ENCODE results near the gene ARNT2.

ARNT2 gene

GRCh38 chr15:80630981-80631380 is 226.8 kb downstream of the ARNT2 start:
- DNase-seq (ENCODE audit: low read depth, low spot score) = no peak
- Histone ChIP-seq H3K9ac (ENCODE audit: insufficient read length, low read depth) (no peak overlapping the region), H3K27me3 (ENCODE audit: insufficient read depth, insufficient read length) (no peaks in the 10 kb centered on the region), H3K9me3 (ENCODE audit: insufficient read depth, low read length) (no peaks in the 10 kb centered on the region), H3K36me3 (ENCODE audit: insufficient read depth, insufficient read length, low read length) (no peaks in the 10 kb centered on the region), H3K4me3 (ENCODE audit: insufficient read length, low read depth) (no peak overlapping the region), H3K4me1 (ENCODE audit: insufficient read depth, insufficient read length) (no peaks in the 10 kb centered on the region)
- TF ChIP-seq SUZ12 (IDR thresholded peaks at IDR 0.05; ENCODE audit: extremely low read depth, insufficient read depth, insufficient read length) (no peak), YY1 (IDR thresholded peaks at IDR 0.05; ENCODE audit: insufficient read depth, insufficient read length) (no peak), ZNF274 (IDR thresholded peaks at IDR 0.05; ENCODE audit: low read depth, low read length) (no peak)

- no peaks in the 10 kb centered on the region for H3K4me1 ChIP-seq (ENCODE audit: insufficient read depth, insufficient read length)
- H3K9ac ChIP-seq (ENCODE audit: insufficient read length, low read depth) = no peak overlapping the region
- DNase-seq (ENCODE audit: low read depth, low spot score) = no peak
- H3K36me3 ChIP-seq (ENCODE audit: insufficient read depth, insufficient read length, low read length) = no peaks in the 10 kb centered on the region
- no peaks in the 10 kb centered on the region for H3K9me3 ChIP-seq (ENCODE audit: insufficient read depth, low read length)
- TF ChIP-seq SUZ12 (IDR thresholded peaks at IDR 0.05; ENCODE audit: extremely low read depth, insufficient read depth, insufficient read length) = no peak
- TF ChIP-seq ZNF274 (IDR thresholded peaks at IDR 0.05; ENCODE audit: low read depth, low read length) = no peak
- no peak for TF ChIP-seq YY1 (IDR thresholded peaks at IDR 0.05; ENCODE audit: insufficient read depth, insufficient read length)
- H3K27me3 ChIP-seq (ENCODE audit: insufficient read depth, insufficient read length) = no peaks in the 10 kb centered on the region
- H3K4me3 ChIP-seq (ENCODE audit: insufficient read length, low read depth) = no peak overlapping the region
Observed at GRCh38 chr15:80633221-80633620, 229.0 kb downstream of the ARNT2 start.

GRCh38 chr15:80635953-80636352 is 231.8 kb downstream of the ARNT2 start:
- TF ChIP-seq SUZ12 (IDR thresholded peaks at IDR 0.05; ENCODE audit: extremely low read depth, insufficient read depth, insufficient read length) (no peak), ZNF274 (IDR thresholded peaks at IDR 0.05; ENCODE audit: low read depth, low read length) (no peak), YY1 (IDR thresholded peaks at IDR 0.05; ENCODE audit: insufficient read depth, insufficient read length) (no peak)
- DNase-seq (ENCODE audit: low read depth, low spot score) = no peak
- Histone ChIP-seq H3K9ac (ENCODE audit: insufficient read length, low read depth) (no peak overlapping the region), H3K4me1 (ENCODE audit: insufficient read depth, insufficient read length) (no peaks in the 10 kb centered on the region), H3K36me3 (ENCODE audit: insufficient read depth, insufficient read length, low read length) (no peaks in the 10 kb centered on the region), H3K9me3 (ENCODE audit: insufficient read depth, low read length) (peaks cover 5% of the 10 kb centered on the region; the same call in 1 of the 2 replicates), H3K27me3 (ENCODE audit: insufficient read depth, insufficient read length) (no peaks in the 10 kb centered on the region), H3K4me3 (ENCODE audit: insufficient read length, low read depth) (no peak overlapping the region)

GRCh38 chr15:80636675-80637074 is 232.5 kb downstream of the ARNT2 start:
- TF ChIP-seq SUZ12 (IDR thresholded peaks at IDR 0.05; ENCODE audit: extremely low read depth, insufficient read depth, insufficient read length) (no peak), YY1 (IDR thresholded peaks at IDR 0.05; ENCODE audit: insufficient read depth, insufficient read length) (no peak), ZNF274 (IDR thresholded peaks at IDR 0.05; ENCODE audit: low read depth, low read length) (no peak)
- no peak overlapping the region for H3K4me3 ChIP-seq (ENCODE audit: insufficient read length, low read depth)

GRCh38 chr15:80637747-80638146 is 233.6 kb downstream of the ARNT2 start:
- Histone ChIP-seq H3K9ac (ENCODE audit: insufficient read length, low read depth) (no peak overlapping the region), H3K4me1 (ENCODE audit: insufficient read depth, insufficient read length) (no peaks in the 10 kb centered on the region), H3K36me3 (ENCODE audit: insufficient read depth, insufficient read length, low read length) (no peaks in the 10 kb centered on the region), H3K9me3 (ENCODE audit: insufficient read depth, low read length) (peaks cover 10% of the 10 kb centered on the region; the same call in 1 of the 2 replicates), H3K4me3 (ENCODE audit: insufficient read length, low read depth) (no peak overlapping the region), H3K27me3 (ENCODE audit: insufficient read depth, insufficient read length) (no peaks in the 10 kb centered on the region)
- DNase-seq (ENCODE audit: low read depth, low spot score) = no peak
- TF ChIP-seq SUZ12 (IDR thresholded peaks at IDR 0.05; ENCODE audit: extremely low read depth, insufficient read depth, insufficient read length) (no peak), ZNF274 (IDR thresholded peaks at IDR 0.05; ENCODE audit: low read depth, low read length) (no peak), YY1 (IDR thresholded peaks at IDR 0.05; ENCODE audit: insufficient read depth, insufficient read length) (no peak)

More at GRCh38 chr15:80636675-80637074, 232.5 kb downstream of the ARNT2 start:
- Histone ChIP-seq H3K27me3 (ENCODE audit: insufficient read depth, insufficient read length) (no peaks in the 10 kb centered on the region), H3K9ac (ENCODE audit: insufficient read length, low read depth) (no peak overlapping the region), H3K9me3 (ENCODE audit: insufficient read depth, low read length) (peaks cover 10% of the 10 kb centered on the region; the same call in 1 of the 2 replicates), H3K4me1 (ENCODE audit: insufficient read depth, insufficient read length) (no peaks in the 10 kb centered on the region), H3K36me3 (ENCODE audit: insufficient read depth, insufficient read length, low read length) (no peaks in the 10 kb centered on the region)
- peak; percentile 16 for DNase-seq (ENCODE audit: low read depth, low spot score)

- no peaks in the 10 kb centered on the region for H3K4me1 ChIP-seq (ENCODE audit: insufficient read depth, insufficient read length)
- TF ChIP-seq SUZ12 (IDR thresholded peaks at IDR 0.05; ENCODE audit: extremely low read depth, insufficient read depth, insufficient read length) (no peak), YY1 (IDR thresholded peaks at IDR 0.05; ENCODE audit: insufficient read depth, insufficient read length) (no peak), ZNF274 (IDR thresholded peaks at IDR 0.05; ENCODE audit: low read depth, low read length) (no peak)
- no peak overlapping the region for H3K9ac ChIP-seq (ENCODE audit: insufficient read length, low read depth)
- H3K36me3 ChIP-seq (ENCODE audit: insufficient read depth, insufficient read length, low read length) = no peaks in the 10 kb centered on the region
- no peak overlapping the region for H3K4me3 ChIP-seq (ENCODE audit: insufficient read length, low read depth)
- DNase-seq (ENCODE audit: low read depth, low spot score) = no peak
- peaks cover 10% of the 10 kb centered on the region; the same call in 1 of the 2 replicates for H3K9me3 ChIP-seq (ENCODE audit: insufficient read depth, low read length)
- no peaks in the 10 kb centered on the region for H3K27me3 ChIP-seq (ENCODE audit: insufficient read depth, insufficient read length)
Observed at GRCh38 chr15:80638553-80639167, 234.5 kb downstream of the ARNT2 start.

GRCh38 chr15:80639168-80639555 is 235.0 kb downstream of the ARNT2 start:
- no peak for DNase-seq (ENCODE audit: low read depth, low spot score)
- Histone ChIP-seq H3K4me1 (ENCODE audit: insufficient read depth, insufficient read length) (no peaks in the 10 kb centered on the region), H3K36me3 (ENCODE audit: insufficient read depth, insufficient read length, low read length) (no peaks in the 10 kb centered on the region)

More at GRCh38 chr15:80639168-80639555, 235.0 kb downstream of the ARNT2 start:
- H3K9ac ChIP-seq (ENCODE audit: insufficient read length, low read depth) = no peak overlapping the region
- peaks cover 10% of the 10 kb centered on the region; the same call in 1 of the 2 replicates for H3K9me3 ChIP-seq (ENCODE audit: insufficient read depth, low read length)
- H3K4me3 ChIP-seq (ENCODE audit: insufficient read length, low read depth) = no peak overlapping the region
- TF ChIP-seq YY1 (IDR thresholded peaks at IDR 0.05; ENCODE audit: insufficient read depth, insufficient read length) (no peak), SUZ12 (IDR thresholded peaks at IDR 0.05; ENCODE audit: extremely low read depth, insufficient read depth, insufficient read length) (no peak), ZNF274 (IDR thresholded peaks at IDR 0.05; ENCODE audit: low read depth, low read length) (no peak)
- no peaks in the 10 kb centered on the region for H3K27me3 ChIP-seq (ENCODE audit: insufficient read depth, insufficient read length)

Data from NT2/D1 (cell line).